HG03378 (cell line): ENCODE data around the gene DRD5.

Experiments
- ATAC-seq: cut with Tn5 transposase; IDR thresholded peaks from one replicate; pipeline ENCODE4 v1.9.1; 2021; ENCODE audit warnings: mild to moderate bottlenecking, moderate library complexity; ENCODE audit not compliant: unreplicated experiment

DRD5 gene

DNA sequence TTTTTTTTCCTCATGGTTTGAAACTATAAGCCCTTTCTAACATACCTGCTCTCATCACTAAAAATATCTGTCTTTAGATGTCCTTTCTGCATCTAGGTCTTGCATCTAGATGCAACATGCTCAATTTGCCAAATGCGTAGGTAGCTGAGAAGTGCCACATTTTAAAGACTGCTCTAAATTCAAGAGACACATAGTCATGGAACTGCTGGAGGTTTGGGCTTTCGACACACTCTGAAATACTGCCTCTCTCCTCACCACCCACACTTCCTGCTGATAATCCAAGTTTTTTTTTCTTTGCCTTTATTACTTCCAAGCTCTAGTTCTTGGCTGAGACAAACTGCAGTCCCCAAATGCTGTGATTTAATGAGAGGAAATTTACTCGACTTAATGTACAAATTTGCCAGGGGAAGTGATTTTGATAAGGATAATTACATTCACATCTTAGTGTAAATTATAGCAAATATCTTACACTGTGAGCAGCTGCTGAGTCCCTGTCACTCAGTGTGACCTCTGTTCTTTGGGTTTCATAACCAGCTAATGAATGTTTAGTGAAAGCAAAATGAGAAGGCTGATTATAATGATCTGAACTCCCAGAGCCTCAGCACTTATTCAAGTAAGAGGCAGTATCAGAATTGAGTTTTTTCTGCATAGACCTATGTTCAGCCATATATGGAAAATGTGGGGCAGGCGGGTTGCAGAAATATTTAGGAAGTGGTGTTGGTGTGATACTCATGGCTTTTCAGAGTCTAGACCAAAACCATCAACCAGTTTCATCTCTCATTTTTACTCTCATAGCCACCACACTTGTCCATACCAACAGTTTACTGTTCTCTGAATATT lies 31.3 kb downstream of the DRD5 start:
- ATAC-seq, result peak; percentile 95

DNA sequence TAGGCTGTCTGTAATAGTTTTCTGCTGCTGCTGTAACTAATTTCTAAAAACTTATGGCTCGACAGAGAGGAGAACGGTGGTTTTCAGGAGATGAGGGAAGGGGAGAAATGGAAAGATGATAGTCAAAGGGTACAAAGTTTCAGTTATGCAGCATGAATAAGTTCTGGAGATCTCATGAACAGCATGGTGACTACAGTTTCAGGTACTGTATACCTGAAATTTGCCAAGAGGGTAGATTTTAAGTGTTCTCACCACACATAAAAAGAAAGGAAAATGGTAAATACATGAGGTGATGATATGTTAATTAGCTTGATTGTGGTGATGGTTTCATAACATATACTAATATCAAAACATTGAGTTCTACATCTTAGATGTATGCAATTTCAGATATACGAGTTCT lies 34.9 kb downstream of the DRD5 start:
- no peak for ATAC-seq

DNA sequence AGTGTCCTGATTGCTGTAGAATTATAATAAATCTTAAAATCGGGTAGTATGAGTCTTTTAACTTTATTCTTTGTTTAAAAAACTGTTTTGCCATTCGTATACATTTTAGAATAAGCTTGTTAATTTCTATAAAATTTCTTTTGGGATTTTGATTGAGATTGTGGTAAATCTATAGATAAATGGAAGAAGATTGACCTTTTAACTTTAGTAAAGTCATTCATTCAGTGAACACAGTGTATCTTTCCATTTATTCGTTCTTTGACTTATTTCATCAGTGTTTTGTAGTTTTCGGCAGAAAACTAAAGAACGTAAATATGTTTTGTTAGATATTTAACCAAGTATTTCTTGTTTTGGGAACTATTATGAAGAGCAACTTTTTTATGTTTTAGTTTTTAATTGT lies 38.9 kb downstream of the DRD5 start:
- ATAC-seq, result no peak

DNA sequence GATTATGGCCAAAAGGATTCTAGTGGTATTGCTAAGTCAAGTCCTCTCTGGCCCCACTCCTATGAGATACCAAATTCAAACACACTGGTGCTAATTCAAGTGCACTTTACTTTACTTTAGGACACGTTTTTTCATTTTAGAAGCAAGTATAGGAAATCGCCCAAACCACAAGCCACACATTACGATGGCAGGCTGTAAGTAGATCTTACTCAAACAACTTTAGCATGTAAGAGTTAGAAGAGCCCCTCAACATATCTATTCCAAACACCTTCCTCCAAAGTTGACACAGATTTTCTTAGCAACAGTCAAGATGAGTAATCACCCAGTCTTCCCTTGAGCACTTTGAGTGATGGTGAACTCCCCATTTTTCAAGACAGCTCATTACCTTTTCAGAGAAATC lies 43.6 kb downstream of the DRD5 start:
- ATAC-seq, result no peak

DNA sequence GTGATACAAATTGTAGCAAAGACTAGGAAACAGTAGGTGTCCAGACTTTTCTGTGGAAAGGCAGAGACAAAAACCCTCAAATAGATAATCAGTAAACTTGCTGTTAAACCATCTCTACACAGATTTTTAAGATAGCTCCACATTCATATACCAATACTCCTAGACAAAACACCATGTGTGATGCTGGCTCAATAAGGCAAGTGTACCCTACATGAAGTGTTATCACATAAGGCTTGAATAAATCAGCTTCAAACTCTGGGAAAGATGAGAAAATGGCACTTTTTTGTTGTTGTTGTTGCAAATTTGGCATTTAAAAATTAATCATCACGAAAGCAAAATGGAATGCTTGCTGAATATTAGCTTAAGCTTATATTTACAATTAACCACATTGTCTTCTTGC lies 45.1 kb downstream of the DRD5 start:
- no peak for ATAC-seq

DNA sequence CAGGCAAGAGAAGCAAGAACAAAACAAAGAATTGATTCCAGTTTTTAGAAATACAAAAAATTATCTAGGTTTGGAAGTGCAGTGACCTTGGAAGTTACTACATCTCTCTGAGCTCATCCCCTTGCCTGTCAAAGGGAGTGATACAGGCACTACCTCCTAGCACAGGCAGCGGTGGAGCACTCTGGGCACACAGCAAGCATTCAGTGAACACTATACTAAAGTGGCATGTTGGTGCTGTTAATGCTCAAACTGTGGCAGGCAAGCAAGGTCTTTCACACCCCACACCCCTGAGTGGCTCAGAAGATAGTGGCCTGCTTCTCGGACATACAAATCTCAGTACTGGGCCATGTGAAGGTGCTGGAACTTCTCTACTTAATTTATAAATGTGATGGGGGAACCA lies 51.2 kb downstream of the DRD5 start:
- no peak for ATAC-seq

DNA sequence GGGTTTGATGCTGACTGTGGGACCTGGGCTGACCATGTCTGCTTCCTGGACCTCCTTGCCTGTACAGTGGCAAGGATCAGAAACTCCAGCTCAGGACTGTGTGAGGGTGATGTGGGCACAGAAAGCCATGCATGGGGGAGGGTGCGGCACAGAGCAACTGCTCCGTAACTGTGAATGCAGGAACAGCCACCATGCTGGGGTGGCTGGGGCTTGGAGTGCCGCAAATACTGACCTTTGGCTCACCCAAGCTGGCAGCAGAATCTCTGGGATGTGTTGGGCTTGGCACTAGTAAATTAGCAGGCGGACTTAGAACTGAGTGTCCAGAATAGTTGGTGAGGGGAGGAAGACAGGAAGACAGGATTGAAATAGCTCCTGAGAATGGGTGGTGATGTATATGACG lies 52.0 kb downstream of the DRD5 start:
- ATAC-seq, result no peak
